ENCODE measurements around the gene MBOAT2.

DNA sequence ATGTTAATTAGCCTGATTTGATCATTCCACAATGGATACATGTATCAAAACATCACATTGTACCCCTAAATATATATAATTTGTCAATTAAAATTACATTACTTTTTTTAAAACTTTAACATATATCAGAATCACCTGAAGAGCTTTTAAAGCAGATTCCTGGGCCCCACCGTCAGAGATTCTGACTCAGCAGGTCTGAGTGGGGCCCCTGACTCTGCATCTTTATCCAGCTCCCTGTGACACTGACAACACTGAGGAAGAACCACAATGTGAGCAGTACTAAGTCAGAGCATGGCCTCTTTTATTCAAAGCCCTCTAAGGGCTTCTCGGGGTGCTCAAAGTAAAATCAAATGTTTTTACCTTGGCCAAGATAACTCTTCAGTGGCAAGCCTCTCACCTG, 175.8 kb downstream of the MBOAT2 start:
- TF ChIP-seq POLR2A (IDR thresholded peaks at IDR 0.05; ENCODE audit: borderline replicate concordance, extremely low read depth, insufficient read depth, insufficient read length): no peak
- TF ChIP-seq EZH2 (IDR thresholded peaks at IDR 0.05): no peak
- TF ChIP-seq, protein P1, sequence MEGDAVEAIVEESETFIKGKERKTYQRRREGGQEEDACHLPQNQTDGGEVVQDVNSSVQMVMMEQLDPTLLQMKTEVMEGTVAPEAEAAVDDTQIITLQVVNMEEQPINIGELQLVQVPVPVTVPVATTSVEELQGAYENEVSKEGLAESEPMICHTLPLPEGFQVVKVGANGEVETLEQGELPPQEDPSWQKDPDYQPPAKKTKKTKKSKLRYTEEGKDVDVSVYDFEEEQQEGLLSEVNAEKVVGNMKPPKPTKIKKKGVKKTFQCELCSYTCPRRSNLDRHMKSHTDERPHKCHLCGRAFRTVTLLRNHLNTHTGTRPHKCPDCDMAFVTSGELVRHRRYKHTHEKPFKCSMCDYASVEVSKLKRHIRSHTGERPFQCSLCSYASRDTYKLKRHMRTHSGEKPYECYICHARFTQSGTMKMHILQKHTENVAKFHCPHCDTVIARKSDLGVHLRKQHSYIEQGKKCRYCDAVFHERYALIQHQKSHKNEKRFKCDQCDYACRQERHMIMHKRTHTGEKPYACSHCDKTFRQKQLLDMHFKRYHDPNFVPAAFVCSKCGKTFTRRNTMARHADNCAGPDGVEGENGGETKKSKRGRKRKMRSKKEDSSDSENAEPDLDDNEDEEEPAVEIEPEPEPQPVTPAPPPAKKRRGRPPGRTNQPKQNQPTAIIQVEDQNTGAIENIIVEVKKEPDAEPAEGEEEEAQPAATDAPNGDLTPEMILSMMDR (IDR thresholded peaks at IDR 0.05 in 2 of 3, conservative IDR thresholded peaks at IDR 0.05 in 1 of 3; ENCODE audit: borderline replicate concordance in 1 of 3, insufficient read depth in 1 of 3, low read depth in 2 of 3, low read length in 2 of 3): no peak
- TF ChIP-seq RAD21 (IDR thresholded peaks at IDR 0.05; ENCODE audit: low read depth): no peak

Measured in HCT116 (cell line).